ENCODE results near the gene HDDC2.

DNA sequence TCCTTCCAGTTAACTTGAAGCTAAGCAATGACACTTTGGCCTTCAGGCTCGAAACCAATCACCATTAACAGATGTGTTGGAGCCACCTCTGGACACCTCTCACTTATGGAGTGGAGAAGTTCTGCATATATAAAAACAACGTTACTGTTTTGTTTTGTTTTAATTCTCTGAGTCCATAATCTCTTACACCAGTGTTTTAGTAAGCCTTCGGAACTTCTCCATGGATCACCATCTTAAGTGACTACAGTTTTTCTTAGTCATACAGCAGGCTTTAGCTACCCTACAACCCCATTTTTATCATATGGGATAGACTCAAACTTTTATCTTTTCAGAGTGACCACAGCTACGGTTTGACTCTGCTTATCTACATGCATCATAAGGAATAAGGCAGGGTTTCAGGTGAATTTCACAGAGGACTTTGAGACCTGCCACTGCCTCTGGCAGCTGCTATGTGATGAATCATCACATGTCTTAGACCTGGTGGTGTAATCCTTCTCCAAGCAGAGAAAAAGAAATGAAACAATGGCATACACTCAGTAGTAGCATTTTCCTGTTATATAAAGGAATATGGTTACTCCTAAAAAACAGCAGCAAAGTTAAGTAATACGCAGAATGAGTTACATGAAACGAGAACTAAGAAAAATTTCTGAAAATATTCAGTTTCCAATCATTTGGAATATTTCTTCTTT lies 5.5 kb upstream of the HDDC2 start:
- TF ChIP-seq, protein P1, sequence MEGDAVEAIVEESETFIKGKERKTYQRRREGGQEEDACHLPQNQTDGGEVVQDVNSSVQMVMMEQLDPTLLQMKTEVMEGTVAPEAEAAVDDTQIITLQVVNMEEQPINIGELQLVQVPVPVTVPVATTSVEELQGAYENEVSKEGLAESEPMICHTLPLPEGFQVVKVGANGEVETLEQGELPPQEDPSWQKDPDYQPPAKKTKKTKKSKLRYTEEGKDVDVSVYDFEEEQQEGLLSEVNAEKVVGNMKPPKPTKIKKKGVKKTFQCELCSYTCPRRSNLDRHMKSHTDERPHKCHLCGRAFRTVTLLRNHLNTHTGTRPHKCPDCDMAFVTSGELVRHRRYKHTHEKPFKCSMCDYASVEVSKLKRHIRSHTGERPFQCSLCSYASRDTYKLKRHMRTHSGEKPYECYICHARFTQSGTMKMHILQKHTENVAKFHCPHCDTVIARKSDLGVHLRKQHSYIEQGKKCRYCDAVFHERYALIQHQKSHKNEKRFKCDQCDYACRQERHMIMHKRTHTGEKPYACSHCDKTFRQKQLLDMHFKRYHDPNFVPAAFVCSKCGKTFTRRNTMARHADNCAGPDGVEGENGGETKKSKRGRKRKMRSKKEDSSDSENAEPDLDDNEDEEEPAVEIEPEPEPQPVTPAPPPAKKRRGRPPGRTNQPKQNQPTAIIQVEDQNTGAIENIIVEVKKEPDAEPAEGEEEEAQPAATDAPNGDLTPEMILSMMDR (IDR thresholded peaks at IDR 0.05): no peak
- no peak for TF ChIP-seq POLR2A (IDR thresholded peaks at IDR 0.05)

All from Peyer's patch (tissue), 4 donors.